K562 (cell line): ENCODE measurements around the gene ARMH3. TPM values are rescaled to one million over a fixed set of nuclear protein-coding genes. Genes with fewer than 3 reads are reported as not detected.
A peak's percentile ranks its signal among the peaks of the same experiment; 100 is the strongest.

ENCODE experiments used
- AFF1 ChIP-seq, 2 experiments: fragments of 450-650 bp; IDR thresholded peaks; 2 replicates each; pipeline ENCODE4 v1.6.1; 2018; ENCODE audit warnings: mild to moderate bottlenecking in 2 of 2, low read depth in 1 of 2; ENCODE audit not compliant: partially characterized antibody in 2 of 2
- ATF4 ChIP-seq: fragments of 450-650 bp; formaldehyde crosslinking; IDR thresholded peaks from 2 replicates; pipeline ENCODE4 v1.4.0; 2022; ENCODE audit warnings: mild to moderate bottlenecking, moderate library complexity
- EGR1 ChIP-seq: fragments of 450-650 bp; conservative IDR thresholded peaks from 2 replicates; pipeline ENCODE4 v1.6.1; 2017; ENCODE audit warnings: mild to moderate bottlenecking
- ELF4 ChIP-seq: fragments of 450-650 bp; formaldehyde crosslinking; IDR thresholded peaks from 2 replicates; pipeline ENCODE4 v1.4.0; 2022; ENCODE audit warnings: missing genetic modification characterization
- EP400 ChIP-seq: fragments of 450-650 bp; IDR thresholded peaks from 2 replicates; pipeline ENCODE4 v1.6.1; 2017; ENCODE audit warnings: antibody characterized with exemption, mild to moderate bottlenecking, moderate library complexity
- FOS ChIP-seq: IDR thresholded peaks from 3 replicates; pipeline ENCODE4 v1.6.1; 2011; ENCODE audit not compliant: insufficient read length; ENCODE audit errors: extremely low read depth
- NKRF ChIP-seq: fragments of 450-650 bp; IDR thresholded peaks from 2 replicates; pipeline ENCODE4 v1.6.1; 2016; ENCODE audit warnings: borderline replicate concordance
- NRF1 ChIP-seq, 2 experiments: fragments of 450-650 bp; IDR thresholded peaks in 1 of 2; conservative IDR thresholded peaks in 1 of 2; 2 replicates each; pipeline ENCODE4 v1.6.1; 2014; ENCODE audit warnings: mild to moderate bottlenecking in 2 of 2
- NUFIP1 ChIP-seq: fragments of 450-650 bp; IDR thresholded peaks from 2 replicates; pipeline ENCODE4 v1.6.1; 2018; ENCODE audit not compliant: partially characterized antibody
- ZBTB34 ChIP-seq: fragments of 250-450 bp; sonication (Bioruptor Pico); IDR thresholded peaks from 2 replicates; pipeline ENCODE4 v1.8.0; 2021; ENCODE audit warnings: mild to moderate bottlenecking, moderate library complexity
- ZNF408 ChIP-seq: fragments of 250-450 bp; sonication (Bioruptor Pico); IDR thresholded peaks from 2 replicates; pipeline ENCODE4 v1.4.0; 2020; ENCODE audit warnings: low read depth, mild to moderate bottlenecking, moderate library complexity
- ZNF639 ChIP-seq, 2 experiments: fragments of 200-800 bp in 1 of 2; sonication (Bioruptor generic) in 1 of 2; sonication (generic) in 1 of 2; formaldehyde crosslinking in 1 of 2; IDR thresholded peaks in 1 of 2; conservative IDR thresholded peaks in 1 of 2; 2 replicates each; pipeline versions ENCODE4 v1.5.0 to v1.6.1; 2016 to 2020; ENCODE audit warnings: missing compliant biosample characterization in 1 of 2, missing genetic modification characterization in 1 of 2, missing genetic modification reagents in 1 of 2
- ZNF778 ChIP-seq: fragments of 450-650 bp; formaldehyde crosslinking; IDR thresholded peaks from 2 replicates; pipeline ENCODE4 v1.4.0; 2020; ENCODE audit warnings: mild to moderate bottlenecking, moderate library complexity
- polyA plus RNA-seq, 8 experiments: library from polyadenylated mRNA; depleted of rRNA in 4 of 8; stranded (reverse) in 5 of 8; unstranded in 3 of 8; fragments of >200 nt; fragmentation: Nextera tagmentation in 2 of 8; fragmentation: Illumina TruSeq in 1 of 8; extraction: Ambion mirVana in 2 of 8; extraction: Trizol in 1 of 8; gene quantifications; 2 replicates each; pipeline versions ENCODE4 v1.2.1 to v1.2.3, GENCODE V29; 2011 to 2014; ENCODE audit warnings: inconsistent platforms in 1 of 8, missing spikeins in 1 of 8
- total RNA-seq, 7 experiments: library from RNA; depleted of rRNA in 6 of 7; stranded (reverse); fragments of >200 nt in 6 of 7; fragmentation: Illumina TruSeq in 2 of 7; extraction: Trizol in 2 of 7; gene quantifications; 2 replicates each; pipeline versions ENCODE4 v1.2.1 to v1.2.3, GENCODE V29; 2011 to 2021; ENCODE audit warnings: low replicate concordance in 1 of 7
- TF ChIP-seq, protein P1 (sequence below): sonication (generic); formaldehyde crosslinking; IDR thresholded peaks from 2 replicates; pipeline ENCODE4 v1.9.0; 2022; ENCODE audit warnings: mild to moderate bottlenecking, missing genetic modification reagents

The ARMH3 gene
- total and polyA plus RNA-seq, 9 of the 15 experiments (the other 6 are each of a cell fraction or from before 2014, with no cell fraction given), result 0.29 to 0.73 TPM; not detected in 7

- TF ChIP-seq NKRF, result peak; percentile 98
- TF ChIP-seq EP400, result peak; percentile 70; the same call in 1 of the 2 replicates
- TF ChIP-seq NUFIP1, result no peak
- no peak for TF ChIP-seq ZBTB34 (CRISPR knock-in tag)
- peak; percentile 89 to 92 for TF ChIP-seq NRF1 (conservative IDR thresholded peaks at IDR 0.05 in 1 of 2, IDR thresholded peaks at IDR 0.05 in 1 of 2)
- TF ChIP-seq ELF4, result peak; percentile 35; the same call in 1 of the 2 replicates
- TF ChIP-seq ZNF639 (CRISPR knock-in tag; conservative IDR thresholded peaks at IDR 0.05 in 1 of 2, IDR thresholded peaks at IDR 0.05 in 1 of 2), result peak in 1 of 2 experiments; percentile 58; a peak in 1 of 4 replicates
- TF ChIP-seq ATF4 (CRISPR knock-in tag), result no peak
- no peak for TF ChIP-seq AFF1 (IDR thresholded peaks at IDR 0.05; ENCODE audit: low read depth in 1 of 2, partially characterized antibody in 2 of 2)
- no peak for TF ChIP-seq ZNF408 (CRISPR knock-in tag)
- no peak for TF ChIP-seq FOS
- no peak for TF ChIP-seq ZNF778 (CRISPR knock-in tag)
- TF ChIP-seq EGR1, result peak; percentile 97
- TF ChIP-seq, protein P1, sequence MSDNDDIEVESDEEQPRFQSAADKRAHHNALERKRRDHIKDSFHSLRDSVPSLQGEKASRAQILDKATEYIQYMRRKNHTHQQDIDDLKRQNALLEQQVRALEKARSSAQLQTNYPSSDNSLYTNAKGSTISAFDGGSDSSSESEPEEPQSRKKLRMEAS (CRISPR knock-in tag), result peak; percentile 96
These were observed 225.4 kb downstream of the ARMH3 start (continued) for GRCh38 chr10:101830322-101831168.
